Suprapubic skin (tissue), 4 donors: ENCODE results near the gene RNF40. TPM values are rescaled to one million over a fixed set of nuclear protein-coding genes. Genes with fewer than 3 reads are reported as not detected.

Source experiments
- DNase-seq, 2 donors: peaks; one replicate each; pipeline ENCODE4 v3.0.0-alpha.2; 2019; ENCODE audit warnings: low spot score in 2 of 2
- H3K27ac ChIP-seq: fragments of 200-600 bp; sonication (generic); one replicate; pipeline ENCODE4 v1.5.1; 2019
- H3K27me3 ChIP-seq: fragments of 200-600 bp; sonication (generic); one replicate; pipeline ENCODE4 v1.5.1; 2019
- H3K36me3 ChIP-seq: fragments of 200-600 bp; sonication (generic); one replicate; pipeline ENCODE4 v1.5.1; 2019
- H3K4me1 ChIP-seq: fragments of 200-600 bp; sonication (generic); one replicate; pipeline ENCODE4 v1.5.1; 2019
- H3K4me3 ChIP-seq: fragments of 200-600 bp; sonication (generic); one replicate; pipeline ENCODE4 v1.5.1; 2019; ENCODE audit warnings: mild to moderate bottlenecking
- H3K9me3 ChIP-seq: fragments of 200-600 bp; sonication (generic); one replicate; pipeline ENCODE4 v1.5.1; 2019
- EP300 ChIP-seq: sonication (generic); formaldehyde crosslinking; IDR thresholded peaks from one replicate; pipeline ENCODE4 v1.6.1; 2017; ENCODE audit warnings: antibody characterized with exemption
- POLR2A ChIP-seq, 2 donors: fragments of 450-650 bp; IDR thresholded peaks; one replicate each; pipeline ENCODE4 v1.6.1; 2017; ENCODE audit warnings: antibody characterized with exemption in 2 of 2, mild to moderate bottlenecking in 2 of 2, moderate library complexity in 2 of 2
- POLR2AphosphoS5 ChIP-seq, 3 donors: sonication (generic); formaldehyde crosslinking; IDR thresholded peaks; one replicate each; pipeline ENCODE4 v1.6.1; 2017; ENCODE audit warnings: antibody characterized with exemption in 3 of 3
- WGBS: methylation state at CpG from one replicate; pipeline ENCODE4 v1.1.5; 2018; 5-methylcytosine and 5-hydroxymethylcytosine counted together
- total RNA-seq, 4 donors: library from RNA; depleted of rRNA; stranded (reverse); fragments of >200 nt; gene quantifications; one replicate each; pipeline ENCODE4 v1.1.0, GENCODE V29; 2016
- TF ChIP-seq, protein P1 (sequence below), 2 donors: fragments of 200-600 bp in 1 of 2; fragments of 450-650 bp in 1 of 2; sonication (generic) in 1 of 2; IDR thresholded peaks; one replicate each; pipeline ENCODE4 v1.5.1; 2016 to 2019; ENCODE audit warnings: antibody characterized with exemption in 2 of 2, mild to moderate bottlenecking in 1 of 2, moderate library complexity in 1 of 2

The RNF40 gene
- total RNA-seq, 4 donors from 2014 or later: 65.6 to 89.7 (median 76.5) TPM

DNA sequence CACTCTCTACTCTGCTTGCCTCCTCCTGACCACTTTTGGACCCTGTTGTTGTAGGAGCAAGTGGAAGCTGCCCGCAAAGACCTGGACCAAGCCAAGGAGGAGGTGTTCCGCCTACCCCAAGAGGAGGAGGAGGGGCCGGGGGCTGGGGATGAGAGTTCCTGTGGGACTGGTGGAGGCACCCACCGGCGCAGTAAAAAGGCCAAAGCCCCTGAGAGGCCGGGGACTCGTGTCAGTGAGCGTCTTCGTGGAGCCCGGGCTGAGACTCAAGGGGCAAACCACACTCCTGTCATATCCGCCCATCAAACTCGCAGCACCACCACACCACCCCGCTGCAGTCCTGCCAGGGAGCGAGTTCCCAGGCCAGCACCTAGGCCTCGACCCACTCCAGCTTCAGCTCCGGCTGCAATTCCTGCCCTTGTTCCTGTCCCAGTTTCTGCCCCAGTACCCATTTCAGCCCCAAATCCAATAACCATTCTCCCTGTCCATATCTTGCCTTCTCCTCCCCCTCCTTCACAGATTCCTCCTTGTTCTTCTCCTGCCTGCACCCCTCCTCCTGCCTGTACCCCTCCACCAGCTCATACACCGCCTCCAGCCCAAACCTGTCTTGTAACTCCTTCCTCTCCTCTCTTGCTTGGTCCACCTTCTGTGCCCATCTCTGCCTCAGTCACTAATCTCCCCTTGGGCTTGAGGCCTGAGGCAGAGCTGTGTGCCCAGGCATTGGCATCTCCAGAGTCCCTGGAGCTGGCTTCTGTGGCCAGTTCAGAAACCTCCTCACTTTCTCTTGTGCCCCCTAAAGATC lies 24.9 kb upstream of the RNF40 start:
- no peak for TF ChIP-seq POLR2A (IDR thresholded peaks at IDR 0.05)
- TF ChIP-seq, protein P1, sequence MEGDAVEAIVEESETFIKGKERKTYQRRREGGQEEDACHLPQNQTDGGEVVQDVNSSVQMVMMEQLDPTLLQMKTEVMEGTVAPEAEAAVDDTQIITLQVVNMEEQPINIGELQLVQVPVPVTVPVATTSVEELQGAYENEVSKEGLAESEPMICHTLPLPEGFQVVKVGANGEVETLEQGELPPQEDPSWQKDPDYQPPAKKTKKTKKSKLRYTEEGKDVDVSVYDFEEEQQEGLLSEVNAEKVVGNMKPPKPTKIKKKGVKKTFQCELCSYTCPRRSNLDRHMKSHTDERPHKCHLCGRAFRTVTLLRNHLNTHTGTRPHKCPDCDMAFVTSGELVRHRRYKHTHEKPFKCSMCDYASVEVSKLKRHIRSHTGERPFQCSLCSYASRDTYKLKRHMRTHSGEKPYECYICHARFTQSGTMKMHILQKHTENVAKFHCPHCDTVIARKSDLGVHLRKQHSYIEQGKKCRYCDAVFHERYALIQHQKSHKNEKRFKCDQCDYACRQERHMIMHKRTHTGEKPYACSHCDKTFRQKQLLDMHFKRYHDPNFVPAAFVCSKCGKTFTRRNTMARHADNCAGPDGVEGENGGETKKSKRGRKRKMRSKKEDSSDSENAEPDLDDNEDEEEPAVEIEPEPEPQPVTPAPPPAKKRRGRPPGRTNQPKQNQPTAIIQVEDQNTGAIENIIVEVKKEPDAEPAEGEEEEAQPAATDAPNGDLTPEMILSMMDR (IDR thresholded peaks at IDR 0.05): no peak
- no peak for TF ChIP-seq POLR2AphosphoS5 (IDR thresholded peaks at IDR 0.05)
- no peak for TF ChIP-seq EP300
- Histone ChIP-seq H3K4me1 (peaks cover 31% of the 10 kb centered on the region), H3K27ac (no peak overlapping the region), H3K27me3 (no peaks in the 10 kb centered on the region), H3K9me3 (no peaks in the 10 kb centered on the region), H3K36me3 (peaks cover 71% of the 10 kb centered on the region), H3K4me3 (no peak overlapping the region)
- DNase-seq: no peak
- 94% methylated on average over 17 of the region's 17 CpGs for WGBS

DNA sequence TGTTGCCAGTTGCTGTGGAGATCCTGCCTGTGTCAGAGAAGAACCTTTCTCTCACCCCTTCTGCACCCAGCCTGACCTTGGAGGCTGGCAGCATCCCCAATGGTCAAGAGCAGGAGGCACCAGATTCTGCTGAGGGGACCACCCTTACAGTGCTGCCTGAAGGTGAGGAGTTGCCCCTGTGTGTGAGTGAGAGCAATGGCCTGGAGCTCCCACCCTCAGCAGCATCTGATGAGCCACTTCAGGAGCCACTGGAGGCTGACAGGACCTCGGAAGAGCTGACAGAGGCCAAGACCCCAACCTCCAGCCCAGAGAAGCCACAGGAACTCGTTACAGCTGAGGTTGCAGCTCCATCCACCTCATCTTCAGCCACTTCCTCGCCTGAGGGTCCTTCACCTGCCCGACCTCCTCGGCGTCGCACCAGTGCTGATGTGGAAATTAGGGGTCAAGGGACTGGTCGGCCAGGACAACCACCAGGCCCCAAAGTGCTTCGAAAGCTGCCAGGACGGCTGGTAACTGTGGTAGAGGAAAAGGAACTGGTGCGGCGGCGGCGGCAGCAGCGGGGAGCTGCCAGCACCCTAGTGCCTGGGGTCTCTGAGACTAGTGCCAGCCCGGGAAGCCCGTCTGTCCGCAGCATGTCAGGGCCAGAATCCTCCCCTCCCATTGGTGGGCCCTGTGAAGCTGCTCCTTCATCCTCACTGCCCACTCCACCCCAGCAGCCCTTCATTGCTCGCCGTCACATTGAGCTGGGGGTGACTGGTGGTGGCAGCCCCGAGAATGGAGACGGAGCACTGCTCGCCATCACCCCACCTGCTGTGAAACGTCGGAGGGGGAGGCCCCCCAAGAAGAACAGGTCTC lies 24.1 kb upstream of the RNF40 start:
- peaks cover 36% of the 10 kb centered on the region for H3K4me1 ChIP-seq

DNA sequence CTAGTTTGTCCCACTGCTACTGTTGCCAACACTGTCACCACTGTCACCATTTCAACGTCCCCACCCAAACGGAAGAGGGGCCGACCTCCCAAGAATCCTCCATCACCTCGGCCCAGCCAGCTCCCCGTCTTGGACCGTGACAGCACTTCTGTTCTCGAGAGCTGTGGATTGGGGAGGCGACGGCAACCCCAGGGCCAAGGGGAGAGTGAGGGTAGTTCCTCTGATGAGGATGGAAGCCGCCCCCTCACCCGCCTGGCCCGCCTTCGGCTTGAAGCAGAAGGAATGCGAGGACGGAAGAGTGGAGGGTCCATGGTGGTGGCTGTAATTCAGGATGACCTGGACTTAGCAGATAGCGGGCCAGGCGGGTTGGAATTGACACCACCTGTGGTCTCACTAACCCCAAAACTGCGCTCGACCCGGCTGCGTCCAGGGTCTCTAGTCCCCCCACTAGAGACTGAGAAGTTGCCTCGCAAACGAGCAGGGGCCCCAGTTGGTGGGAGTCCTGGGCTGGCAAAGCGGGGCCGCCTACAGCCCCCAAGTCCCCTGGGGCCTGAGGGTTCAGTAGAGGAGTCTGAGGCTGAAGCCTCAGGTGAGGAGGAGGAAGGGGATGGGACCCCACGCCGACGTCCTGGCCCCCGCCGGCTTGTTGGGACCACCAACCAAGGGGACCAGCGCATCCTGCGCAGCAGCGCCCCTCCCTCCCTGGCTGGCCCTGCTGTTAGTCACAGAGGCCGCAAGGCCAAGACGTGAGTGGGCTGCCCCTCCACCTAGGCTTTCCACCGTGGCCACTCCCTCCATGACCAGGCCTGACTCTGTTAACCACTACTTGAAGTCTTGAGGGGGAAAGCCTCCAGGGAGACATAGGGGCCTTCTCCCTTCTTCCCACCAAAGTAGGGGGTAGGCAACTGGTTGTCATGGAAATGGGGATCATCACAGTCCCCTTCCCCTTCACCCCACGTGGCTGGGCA lies 22.9 kb upstream of the RNF40 start:
- Histone ChIP-seq H3K4me3 (no peak overlapping the region), H3K27ac (peak overlapping the region; percentile 93), H3K9me3 (no peaks in the 10 kb centered on the region), H3K4me1 (peaks cover 36% of the 10 kb centered on the region), H3K27me3 (no peaks in the 10 kb centered on the region), H3K36me3 (peaks cover 60% of the 10 kb centered on the region)
- no peak for DNase-seq
- WGBS: 86% methylated on average over 28 of the region's 37 CpGs
- no peak for TF ChIP-seq POLR2A (IDR thresholded peaks at IDR 0.05)
- TF ChIP-seq EP300: no peak
- TF ChIP-seq, protein P1 (IDR thresholded peaks at IDR 0.05): no peak
- TF ChIP-seq POLR2AphosphoS5 (IDR thresholded peaks at IDR 0.05): no peak

More for the DNA sequence above, 24.1 kb upstream of the RNF40 start:
- H3K27me3 ChIP-seq: no peaks in the 10 kb centered on the region
- H3K36me3 ChIP-seq: peaks cover 64% of the 10 kb centered on the region
- no peak overlapping the region for H3K27ac ChIP-seq
- no peak overlapping the region for H3K4me3 ChIP-seq
- H3K9me3 ChIP-seq: no peaks in the 10 kb centered on the region
- no peak for DNase-seq
- TF ChIP-seq, protein P1 (IDR thresholded peaks at IDR 0.05): no peak
- no peak for TF ChIP-seq POLR2AphosphoS5 (IDR thresholded peaks at IDR 0.05)
- no peak for TF ChIP-seq POLR2A (IDR thresholded peaks at IDR 0.05)
- no peak for TF ChIP-seq EP300
- 86% methylated on average over 8 of the region's 25 CpGs for WGBS

DNA sequence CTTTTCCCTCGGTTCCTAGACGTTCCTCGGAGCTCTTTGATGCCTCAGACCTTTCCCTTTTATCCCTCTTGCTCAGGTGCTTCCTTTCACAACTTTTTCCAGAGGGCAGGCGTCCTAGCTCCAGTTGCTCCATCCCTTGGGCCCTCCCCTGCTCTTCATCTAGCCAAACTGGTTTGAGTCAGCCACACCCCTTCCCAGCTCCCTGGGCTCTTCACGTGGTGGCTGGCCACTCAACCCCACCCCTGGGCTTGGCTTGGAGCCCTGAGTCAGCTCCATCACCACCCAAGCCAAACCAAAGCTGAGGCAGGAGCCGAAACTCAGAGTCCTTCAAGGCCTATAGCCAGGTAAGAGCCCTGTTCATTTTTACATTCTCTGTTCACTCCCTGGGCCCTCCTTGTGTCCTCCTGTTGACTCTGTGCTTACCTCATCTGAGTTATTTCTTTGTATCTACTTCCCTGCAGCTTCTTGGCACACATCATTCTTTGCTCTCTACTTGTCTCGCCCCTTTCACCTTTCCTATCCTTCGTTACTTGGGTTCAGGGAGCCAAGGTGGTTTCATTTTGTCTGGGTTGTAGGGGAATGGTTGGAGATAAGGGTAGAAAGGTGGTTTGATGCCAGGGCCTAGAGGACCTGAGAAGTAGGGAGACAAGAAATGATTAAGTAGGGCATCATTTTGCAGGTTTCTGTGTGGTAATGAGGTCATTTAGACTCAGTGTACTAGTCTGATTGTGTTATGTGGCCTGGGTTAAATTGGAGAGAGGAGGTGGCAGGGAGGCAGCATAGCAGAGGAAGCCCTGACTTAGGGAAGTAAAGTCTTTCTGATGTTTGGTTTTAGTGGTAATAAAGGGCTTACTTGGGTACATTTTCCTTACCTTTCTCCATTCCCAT lies 21.5 kb upstream of the RNF40 start:
- H3K36me3 ChIP-seq: peaks cover 56% of the 10 kb centered on the region
- H3K4me3 ChIP-seq: peak overlapping the region; percentile 25
- TF ChIP-seq EP300: no peak
- TF ChIP-seq POLR2AphosphoS5 (IDR thresholded peaks at IDR 0.05): peak in 1 of 3 donors; percentile 27
- TF ChIP-seq, protein P1 (IDR thresholded peaks at IDR 0.05): no peak
- no peak for TF ChIP-seq POLR2A (IDR thresholded peaks at IDR 0.05)
- peaks cover 36% of the 10 kb centered on the region for H3K4me1 ChIP-seq
- H3K27me3 ChIP-seq: no peaks in the 10 kb centered on the region
- WGBS: 20% methylated on average over 8 of the region's 8 CpGs
- peak; percentile 93 to 94 for DNase-seq
- peak overlapping the region; percentile 93 for H3K27ac ChIP-seq
- H3K9me3 ChIP-seq: no peaks in the 10 kb centered on the region
